KOPT-K1 (cell line): ENCODE data around the gene BNIPL.

Source experiments
- H3K27ac ChIP-seq: fragments of 200-600 bp; sonication (generic); 2 replicates; pipeline ENCODE4 v1.5.1; 2016; ENCODE audit warnings: antibody characterized with exemption, mild to moderate bottlenecking, low read depth, low read length; ENCODE audit not compliant: poor library complexity, severe bottlenecking
- H3K36me3 ChIP-seq: fragments of 200-600 bp; sonication (generic); 2 replicates; pipeline ENCODE4 v1.5.1; 2017; ENCODE audit warnings: antibody characterized with exemption, mild to moderate bottlenecking, low read length, moderate library complexity; ENCODE audit not compliant: insufficient read depth
- H3K9me3 ChIP-seq: fragments of 200-600 bp; sonication (generic); 2 replicates; pipeline ENCODE4 v1.5.1; 2017; ENCODE audit warnings: antibody characterized with exemption, low read length, mild to moderate bottlenecking; ENCODE audit not compliant: insufficient read depth, poor library complexity, severe bottlenecking

The BNIPL gene

DNA sequence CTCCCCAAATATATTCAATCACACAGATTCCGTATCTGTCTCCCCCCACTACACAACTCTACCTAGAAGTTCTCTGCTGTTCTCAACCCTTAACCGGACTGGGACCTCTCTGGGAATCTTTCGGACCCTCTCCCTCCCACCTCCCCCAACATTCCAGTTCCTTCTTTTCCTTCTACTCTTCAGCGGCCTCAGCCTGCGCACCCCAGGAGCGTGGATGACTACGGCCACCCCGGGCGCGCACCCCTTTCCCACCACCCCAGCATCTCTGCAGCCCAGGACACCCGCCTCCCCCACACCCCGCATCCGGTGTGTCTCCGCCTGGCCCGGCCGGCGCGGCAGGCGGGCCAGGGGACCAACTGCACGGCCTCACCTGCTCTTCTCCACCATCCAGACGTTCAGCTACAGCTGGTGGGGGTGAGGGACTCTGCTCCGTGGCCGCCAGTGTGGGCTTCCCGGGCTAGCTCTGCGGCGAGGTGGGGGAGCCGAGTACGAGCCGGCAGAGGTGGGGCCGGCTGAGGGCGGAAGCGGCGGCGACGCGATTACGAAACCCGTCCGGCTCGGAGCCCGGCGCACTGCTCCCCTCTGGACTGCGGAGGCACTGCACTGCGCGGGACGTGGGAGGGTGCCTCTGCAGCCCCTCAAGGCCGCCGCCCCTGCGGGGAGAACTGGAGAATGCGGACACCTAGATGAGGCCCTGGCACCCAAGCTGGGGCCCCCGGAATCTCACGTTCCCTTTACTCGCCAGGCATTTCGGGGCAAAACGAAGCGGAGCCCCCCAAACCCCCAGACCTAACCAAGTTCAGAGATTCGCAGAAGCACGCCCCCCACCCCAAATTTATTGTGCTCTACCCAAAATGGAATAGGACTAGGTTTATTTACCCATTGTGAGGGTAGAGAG lies 23.0 kb downstream of the BNIPL start, which contains the start of gene CDC42SE1:
TSS of gene CDC42SE1 (minus strand) at position 514 of the 898 bp plus-strand sequence. CDS start 3,892 bp downstream, outside the sequence.
- no peaks in the 10 kb centered on the region for H3K9me3 ChIP-seq
- peak within 1 kb of the TSS; percentile 84 for H3K27ac ChIP-seq
- peaks cover 18% of the 10 kb centered on the region for H3K36me3 ChIP-seq

- Histone ChIP-seq H3K36me3 (peaks cover 10% of the 10 kb centered on the region), H3K27ac (peak within 1 kb of the TSS; percentile 84), H3K9me3 (no peaks in the 10 kb centered on the region)
Measured at GRCh38 chr1:151060007-151060656, 23.7 kb downstream of the BNIPL start, which contains the start of gene MLLT11. Gene MLLT11 (plus strand): TSS chr1:151060397. CDS start chr1:151067225, 6,828 bp downstream.

GRCh38 chr1:151060657-151061421 lies 24.5 kb downstream of the BNIPL start:
- Histone ChIP-seq H3K36me3 (peaks cover 4% of the 10 kb centered on the region), H3K9me3 (no peaks in the 10 kb centered on the region), H3K27ac (peak overlapping the region; percentile 84)

- Histone ChIP-seq H3K36me3 (peaks cover 9% of the 10 kb centered on the region; the same call in 1 of the 2 replicates), H3K27ac (peak overlapping the region; percentile 84), H3K9me3 (no peaks in the 10 kb centered on the region)
Measured at GRCh38 chr1:151061704-151062103, 25.3 kb downstream of the BNIPL start.

DNA sequence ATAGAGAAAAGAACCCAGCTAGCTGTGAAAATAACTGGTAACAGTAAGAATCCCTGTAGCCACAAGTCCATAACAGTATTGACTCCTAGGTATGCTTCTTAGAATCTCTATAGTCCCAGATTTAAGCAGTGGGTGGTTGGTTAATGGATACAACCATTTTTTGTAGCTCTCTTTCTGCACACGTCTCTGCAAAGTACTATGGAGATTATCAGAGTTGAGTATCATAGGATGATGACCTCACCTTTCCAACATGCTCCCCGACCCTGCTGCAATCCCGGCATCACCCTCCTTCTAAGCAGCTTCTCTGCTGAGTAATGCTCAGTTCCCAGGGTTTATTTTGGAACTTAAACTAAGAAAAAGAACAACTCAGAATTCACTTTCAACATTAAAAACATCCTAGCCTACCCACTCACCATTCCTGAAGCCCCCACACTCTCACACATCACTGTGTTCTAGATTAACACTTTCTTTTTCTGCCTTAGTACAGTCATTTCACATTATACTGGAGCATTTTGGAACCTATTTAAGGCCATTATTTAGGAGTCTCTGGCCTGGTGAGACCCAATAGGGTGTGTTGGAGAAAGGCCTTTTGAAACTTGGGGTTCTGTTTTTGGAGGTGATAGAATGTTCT lies 26.5 kb downstream of the BNIPL start:
- no peak overlapping the region for H3K27ac ChIP-seq
- no peaks in the 10 kb centered on the region for H3K9me3 ChIP-seq
- peaks cover 18% of the 10 kb centered on the region for H3K36me3 ChIP-seq

- no peaks in the 10 kb centered on the region for H3K9me3 ChIP-seq
- no peak overlapping the region for H3K27ac ChIP-seq
- peaks cover 22% of the 10 kb centered on the region for H3K36me3 ChIP-seq
Measured at GRCh38 chr1:151065089-151065645, 28.8 kb downstream of the BNIPL start.

DNA sequence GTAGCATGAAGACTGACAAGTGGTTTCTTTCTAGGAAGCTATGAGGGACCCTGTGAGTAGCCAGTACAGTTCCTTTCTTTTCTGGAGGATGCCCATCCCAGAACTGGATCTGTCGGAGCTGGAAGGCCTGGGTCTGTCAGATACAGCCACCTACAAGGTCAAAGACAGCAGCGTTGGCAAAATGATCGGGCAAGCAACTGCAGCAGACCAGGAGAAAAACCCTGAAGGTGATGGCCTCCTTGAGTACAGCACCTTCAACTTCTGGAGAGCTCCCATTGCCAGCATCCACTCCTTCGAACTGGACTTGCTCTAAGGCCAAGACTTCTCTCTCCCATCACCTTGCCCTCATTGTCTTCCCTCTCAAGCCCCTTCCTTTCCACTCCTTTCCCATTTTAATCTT lies 30.8 kb downstream of the BNIPL start:
- no peak overlapping the region for H3K27ac ChIP-seq
- H3K9me3 ChIP-seq, result no peaks in the 10 kb centered on the region
- peaks cover 22% of the 10 kb centered on the region for H3K36me3 ChIP-seq

DNA sequence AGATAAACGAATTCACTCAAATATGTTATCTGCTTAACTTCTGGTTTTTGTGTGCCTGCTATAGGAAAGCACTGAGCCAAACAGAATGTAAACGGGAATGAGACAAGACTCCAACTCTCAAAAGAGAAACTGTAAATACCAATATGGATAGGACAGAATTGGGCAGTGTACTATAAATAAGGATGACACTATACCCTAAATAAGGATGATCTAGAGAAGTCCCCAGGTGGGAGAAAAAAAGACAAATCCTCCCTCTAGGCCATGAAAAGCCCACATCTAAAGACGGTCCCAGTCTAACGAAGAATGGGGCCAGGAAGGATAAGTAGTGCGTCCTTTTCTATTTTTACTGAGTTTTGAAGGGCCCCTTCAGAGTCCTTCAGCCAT lies 32.7 kb downstream of the BNIPL start:
- Histone ChIP-seq H3K27ac (no peak overlapping the region), H3K9me3 (no peaks in the 10 kb centered on the region), H3K36me3 (peaks cover 22% of the 10 kb centered on the region)

DNA sequence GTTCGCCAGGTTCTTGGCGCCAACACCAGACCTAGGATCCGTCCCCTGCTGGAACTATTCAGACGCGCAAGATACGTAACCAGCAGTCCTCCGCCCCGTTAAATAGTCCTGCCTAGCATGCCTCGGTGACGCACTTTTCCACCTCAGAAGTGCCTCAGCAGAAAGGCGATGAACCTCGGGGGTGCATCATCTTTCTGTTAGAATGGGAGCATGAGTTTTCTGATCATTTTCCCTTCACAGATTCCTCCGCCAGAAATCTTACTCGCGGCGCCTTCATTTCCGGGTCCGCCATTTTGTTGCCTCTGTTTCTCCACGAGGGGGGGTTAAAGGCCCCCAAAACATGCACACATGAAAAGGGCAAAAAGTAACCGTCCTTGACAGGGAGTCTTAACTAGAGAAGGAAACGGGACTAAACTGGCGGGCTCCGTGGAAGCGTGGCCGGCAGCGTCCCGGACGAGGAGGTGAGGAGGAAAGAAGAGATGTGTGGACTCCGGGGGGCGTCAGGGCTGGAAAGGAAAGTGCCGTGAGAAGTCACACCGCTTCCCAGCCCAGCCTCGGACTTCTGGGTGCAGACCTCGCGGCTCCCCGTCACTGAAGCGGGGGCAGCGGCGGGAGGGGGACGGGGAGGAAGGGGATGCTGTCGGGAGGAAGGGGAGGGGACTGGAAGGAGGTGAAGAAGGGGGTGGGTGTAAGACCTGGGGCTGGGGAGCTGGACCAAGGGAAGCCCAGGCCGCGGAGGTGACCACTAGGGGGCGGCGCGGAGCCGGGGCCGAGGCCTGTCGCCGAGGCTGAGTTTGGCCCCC lies 34.3 kb downstream of the BNIPL start, which contains the start of gene GABPB2:
TSS of gene GABPB2 (plus strand) at position 288 of the 803 bp plus-strand sequence. CDS start 17,429 bp downstream, outside the sequence.
- Histone ChIP-seq H3K36me3 (peaks cover 29% of the 10 kb centered on the region), H3K27ac (peak within 1 kb of the TSS; percentile 98), H3K9me3 (no peaks in the 10 kb centered on the region)

GRCh38 chr1:151072224-151072623 lies 35.8 kb downstream of the BNIPL start:
- H3K36me3 ChIP-seq, result peaks cover 17% of the 10 kb centered on the region
- H3K27ac ChIP-seq, result no peak overlapping the region
- H3K9me3 ChIP-seq, result no peaks in the 10 kb centered on the region

GRCh38 chr1:151085953-151086559 lies 49.7 kb downstream of the BNIPL start:
- no peak overlapping the region for H3K27ac ChIP-seq
- H3K9me3 ChIP-seq, result no peaks in the 10 kb centered on the region
- no peaks in the 10 kb centered on the region for H3K36me3 ChIP-seq
